ENCODE data around the gene CD83.

CD83 gene

DNA sequence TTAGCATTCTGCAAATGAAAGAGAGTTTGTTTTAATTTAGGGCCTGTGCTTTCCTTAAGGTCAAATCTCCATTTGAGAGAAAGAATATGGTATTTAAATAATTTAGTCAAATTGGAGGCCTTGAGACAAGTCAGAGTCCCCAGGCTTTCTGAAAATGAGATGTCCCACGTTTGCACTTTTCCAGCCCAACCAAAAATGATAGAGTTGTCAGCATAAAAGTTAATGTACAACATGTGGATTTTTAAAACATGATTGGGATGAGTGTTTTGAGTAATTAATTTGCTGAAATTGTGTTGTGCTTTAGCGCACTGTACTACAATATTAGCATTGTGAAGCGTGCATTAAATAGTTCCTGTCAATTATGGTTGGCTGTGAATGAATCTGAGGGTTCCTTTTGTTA, 10.0 kb downstream of the CD83 start:
- no peak for DNase-seq

- DNase-seq: no peak
These were observed 10.4 kb downstream of the CD83 start for GRCh38 chr6:14128012-14128411.

GRCh38 chr6:14128746-14129145, 11.2 kb downstream of the CD83 start:
- no peak for DNase-seq

DNA sequence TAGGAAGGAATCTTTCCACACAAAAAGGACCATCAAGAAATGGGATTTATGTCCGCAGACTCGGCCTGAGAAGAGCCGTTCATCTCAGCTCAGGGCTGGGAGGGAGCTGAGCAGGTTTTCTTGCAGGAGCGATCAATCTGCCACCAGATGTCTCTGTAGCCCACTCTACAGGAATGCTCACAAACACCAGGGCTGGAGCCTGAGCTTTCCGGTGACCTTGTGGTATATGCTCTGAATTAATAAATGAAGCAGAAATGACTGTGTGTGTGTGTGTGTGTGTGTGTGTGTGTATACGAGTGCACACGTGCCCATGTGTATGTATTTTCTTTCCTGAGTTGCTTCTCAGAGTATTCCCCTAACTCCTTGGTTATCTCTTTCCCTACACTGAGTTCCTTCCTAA, 12.0 kb downstream of the CD83 start:
- peak; percentile 75 for DNase-seq

DNA sequence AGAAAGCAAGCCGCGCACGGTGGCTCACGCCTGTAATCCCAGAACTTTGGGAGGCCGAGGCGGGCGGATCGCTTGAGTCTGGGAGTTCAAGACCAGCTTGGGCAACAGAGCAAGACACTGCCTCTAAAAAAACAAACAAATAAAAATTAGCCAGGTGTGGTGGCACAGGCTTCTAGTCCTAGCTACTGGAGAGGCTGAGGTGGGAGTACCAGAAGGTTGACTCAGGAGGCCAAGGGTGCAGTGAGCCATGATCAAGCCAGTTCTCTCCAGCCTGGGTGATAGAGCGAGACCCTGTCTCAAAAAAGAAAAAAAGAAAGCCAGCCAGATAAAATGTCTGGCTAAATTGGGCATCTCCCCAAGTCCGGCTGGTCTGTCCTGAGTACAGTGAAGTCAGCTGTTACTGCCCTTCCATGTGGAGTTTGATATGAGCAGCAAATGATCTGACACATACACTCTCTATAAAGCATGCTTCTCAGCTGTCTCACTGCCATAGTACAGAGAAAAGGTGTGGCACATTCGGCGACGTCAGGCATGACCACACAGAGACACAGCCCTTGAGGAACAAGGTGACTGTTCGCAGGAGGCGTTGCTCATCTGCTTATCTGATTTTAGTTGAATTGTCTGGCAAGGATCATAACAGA, 13.0 kb downstream of the CD83 start:
- DNase-seq: no peak

DNA sequence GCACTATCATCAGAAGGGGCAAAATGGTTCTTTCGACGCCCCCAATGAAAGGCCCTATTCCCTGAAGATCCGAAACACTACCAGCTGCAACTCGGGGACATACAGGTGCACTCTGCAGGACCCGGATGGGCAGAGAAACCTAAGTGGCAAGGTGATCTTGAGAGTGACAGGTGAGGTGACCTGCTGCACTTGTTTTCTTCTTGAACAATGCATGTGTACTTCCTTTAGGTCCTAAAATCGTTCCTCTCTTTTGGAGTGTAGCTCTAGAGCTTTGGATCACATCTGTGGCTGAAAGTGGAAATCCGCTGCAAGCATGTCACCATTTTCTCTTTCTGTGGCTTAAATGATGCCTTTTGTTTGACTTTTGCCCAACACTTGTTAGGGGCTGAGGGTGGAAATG, 14.0 kb downstream of the CD83 start:
- no peak for DNase-seq

- DNase-seq: no peak
These were observed 14.8 kb downstream of the CD83 start for GRCh38 chr6:14132244-14132920.

GRCh38 chr6:14132921-14133275, 15.3 kb downstream of the CD83 start:
- no peak for DNase-seq

DNA sequence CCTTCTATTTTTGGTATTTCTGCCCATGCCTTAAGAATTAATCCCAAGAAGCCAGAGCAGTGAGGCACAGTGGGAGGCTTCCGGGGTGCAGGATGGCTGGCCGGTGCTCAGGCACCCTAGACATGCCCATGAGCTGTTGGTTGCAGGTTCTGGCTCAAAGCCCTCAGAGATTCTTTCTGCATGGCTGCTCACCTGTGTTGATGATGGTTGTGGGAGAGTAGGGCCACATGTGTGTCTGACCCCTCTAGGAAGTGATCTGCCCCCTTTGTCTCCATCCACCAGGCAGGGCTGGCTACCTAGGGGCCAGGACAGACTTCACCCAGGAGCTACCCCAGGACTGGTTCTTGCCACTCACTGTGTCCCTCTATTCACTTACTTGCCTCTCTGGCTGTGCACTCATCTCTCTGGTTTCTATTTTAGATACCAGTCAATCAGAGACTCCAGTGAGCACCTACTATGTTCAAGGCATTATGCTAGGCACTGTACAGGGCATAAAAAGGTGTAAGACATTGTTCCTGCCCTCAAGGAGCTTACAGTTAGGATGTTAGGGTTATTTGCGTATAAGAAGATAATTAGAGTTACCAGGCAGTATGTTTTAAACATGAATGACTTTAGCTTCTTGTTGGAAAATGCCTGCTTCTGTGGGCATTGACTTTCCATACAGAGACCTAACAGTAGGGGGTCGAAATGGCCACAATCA, 16.8 kb downstream of the CD83 start:
- no peak for DNase-seq

GRCh38 chr6:14135893-14136539, 18.4 kb downstream of the CD83 start:
- DNase-seq: no peak

DNA sequence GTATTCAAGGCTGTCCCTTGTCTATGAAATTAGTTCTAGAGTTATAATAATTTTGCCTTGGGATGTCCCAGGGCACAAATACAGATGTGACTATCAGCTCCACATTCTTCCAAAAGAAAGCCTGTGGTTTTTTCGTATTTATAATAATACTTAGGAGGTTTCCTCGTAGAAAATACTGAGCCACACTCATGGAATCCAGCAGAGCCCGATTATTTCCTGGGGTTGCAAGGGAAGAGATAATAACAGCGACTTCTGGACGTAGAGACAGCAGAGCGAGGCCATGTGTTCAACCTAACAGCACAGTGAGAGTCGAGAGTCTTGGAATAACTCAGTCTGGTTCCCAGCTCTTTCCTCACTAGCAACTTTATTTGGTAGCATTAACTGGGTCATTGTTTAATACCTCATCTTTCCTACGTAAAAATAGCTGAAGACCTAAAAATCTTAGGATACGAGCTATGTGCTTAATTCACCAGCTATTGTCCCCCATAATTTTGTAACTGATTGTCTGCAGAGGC, 21.2 kb downstream of the CD83 start:
- DNase-seq: no peak

DNA sequence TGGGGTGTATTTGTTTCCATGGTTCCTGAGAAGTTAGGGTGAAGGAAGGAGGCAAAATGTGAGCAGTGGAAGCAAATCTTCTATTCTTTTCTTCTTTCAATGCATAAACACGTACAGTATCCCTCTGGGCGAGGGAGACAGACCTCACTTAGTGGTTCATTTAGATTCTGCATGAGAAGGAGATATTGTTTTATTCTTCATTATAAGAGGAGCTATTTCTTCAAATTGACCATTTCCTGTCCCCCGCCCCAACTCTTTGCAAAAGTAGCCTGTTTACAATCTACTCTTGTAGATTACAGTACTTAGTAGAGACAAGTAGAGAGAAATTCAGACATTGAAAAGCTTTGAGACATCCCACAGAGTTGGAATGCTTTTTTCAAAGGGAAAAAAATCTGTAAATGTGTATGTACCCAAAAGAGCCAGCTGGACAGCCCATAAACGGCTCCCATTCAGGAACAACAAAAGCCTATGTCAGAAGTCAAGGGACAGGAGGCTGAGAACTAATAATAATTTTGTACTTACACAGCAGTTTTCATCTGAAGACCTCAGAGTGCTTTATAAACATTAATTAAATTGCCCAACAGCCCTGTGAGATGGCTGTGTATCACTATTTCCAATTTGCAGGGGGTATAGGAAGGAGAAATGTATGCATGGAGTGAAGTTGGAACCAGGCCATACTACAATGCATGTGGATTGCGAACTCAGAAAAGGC, 23.9 kb downstream of the CD83 start:
- DNase-seq: no peak

DNA sequence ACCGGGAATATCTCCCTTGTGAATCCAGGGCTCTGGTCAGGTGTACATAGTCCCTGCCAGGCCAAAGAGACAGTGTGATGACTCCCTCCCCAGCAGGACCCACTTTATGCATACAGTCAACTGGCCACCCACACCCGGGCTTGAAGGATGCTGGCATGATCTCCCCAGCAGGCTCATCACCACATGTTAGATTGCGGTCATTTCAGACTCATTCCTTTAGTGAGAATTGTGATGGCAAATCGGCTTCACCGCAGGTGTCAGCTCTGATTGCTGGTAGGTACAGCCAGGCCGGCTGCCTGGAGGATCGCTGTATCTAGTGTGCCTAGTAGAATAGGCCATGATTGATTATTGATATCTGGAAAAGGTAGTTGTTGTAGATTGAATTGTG, 24.5 kb downstream of the CD83 start:
- DNase-seq: no peak

- DNase-seq: peak; percentile 59
These were observed 25.1 kb downstream of the CD83 start for GRCh38 chr6:14142511-14143223.

DNA sequence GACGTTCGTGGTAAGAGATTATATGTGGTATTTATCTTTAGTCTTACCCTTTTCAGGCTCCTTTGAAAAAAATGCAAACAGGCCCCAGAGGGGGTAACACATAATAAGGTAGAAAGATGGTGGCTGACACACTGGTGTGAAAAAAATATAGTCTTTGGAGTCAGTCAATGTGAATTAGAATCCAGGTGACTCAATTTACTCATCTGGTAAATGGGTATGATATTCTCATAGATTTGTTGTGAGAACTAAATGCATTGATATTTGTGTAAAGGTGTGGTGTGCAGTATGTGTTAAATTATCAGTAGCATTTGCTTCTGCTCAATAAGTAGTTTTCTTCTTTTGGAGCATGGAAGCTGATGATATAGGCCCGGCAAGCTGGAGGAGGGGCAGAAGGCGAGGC, 25.7 kb downstream of the CD83 start:
- DNase-seq: no peak

DNA sequence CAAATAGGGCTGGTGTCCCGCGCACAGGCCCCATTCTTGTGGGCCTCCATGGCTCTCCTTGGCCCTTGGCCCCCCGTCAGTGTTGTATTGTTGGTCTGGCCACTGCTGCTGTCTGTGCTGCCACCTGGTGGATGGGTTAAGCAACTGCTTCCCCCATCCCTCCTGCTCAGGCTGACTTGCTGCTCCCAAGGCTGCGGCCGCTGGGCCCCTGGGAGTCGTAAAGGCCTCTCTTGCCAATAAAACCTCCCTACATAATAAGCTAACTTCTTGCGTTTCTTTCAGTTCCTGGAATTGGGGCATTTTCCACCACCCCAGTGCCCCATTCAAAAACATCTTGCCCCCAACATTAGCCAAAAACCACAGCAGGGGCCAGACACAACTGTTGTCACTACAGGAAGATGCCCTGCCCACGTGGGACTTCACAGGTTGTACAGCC, 27.1 kb downstream of the CD83 start:
- DNase-seq: peak; percentile 54

DNA sequence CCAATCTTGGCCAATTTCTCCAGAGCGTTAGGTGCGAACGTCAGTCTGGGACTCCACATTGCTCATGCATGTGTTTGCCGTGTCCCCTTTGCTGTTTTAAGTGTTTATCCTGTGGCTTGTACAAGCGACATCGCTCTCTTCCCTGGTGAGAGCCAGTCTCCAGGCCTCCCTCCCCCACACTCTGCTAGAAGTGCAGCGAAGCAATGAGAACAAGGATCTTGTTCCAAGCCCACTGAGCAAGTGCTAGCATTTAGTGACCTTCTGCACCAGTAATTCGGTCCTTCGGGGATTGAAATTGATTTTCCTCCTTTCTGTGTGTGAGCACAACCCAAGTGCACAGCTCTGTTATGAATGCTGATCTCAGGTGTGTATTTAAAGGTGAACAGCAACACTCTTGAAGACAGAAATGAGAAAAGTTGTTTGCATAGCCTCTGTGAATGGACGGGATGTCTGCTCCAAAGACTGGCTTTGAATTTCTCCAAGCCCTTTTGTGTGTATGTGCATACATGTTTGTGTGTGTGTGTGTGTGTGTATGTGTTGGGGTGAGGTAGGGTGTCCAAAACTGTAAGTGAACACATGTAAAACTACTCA, 29.0 kb downstream of the CD83 start:
- no peak for DNase-seq

- DNase-seq: no peak
These were observed 30.3 kb downstream of the CD83 start for GRCh38 chr6:14147891-14148290.

GRCh38 chr6:14148471-14148870, 30.9 kb downstream of the CD83 start:
- DNase-seq: no peak

- no peak for DNase-seq
These were observed 31.6 kb downstream of the CD83 start for GRCh38 chr6:14149053-14149738.

GRCh38 chr6:14149739-14150130, 32.2 kb downstream of the CD83 start:
- DNase-seq: peak; percentile 81

Measured in left hindlimb (tissue), 1 donor.